ENCODE measurements around the gene MYLK3. TPM values are rescaled to one million over a fixed set of nuclear protein-coding genes. Genes with fewer than 3 reads are reported as not detected.
"Not testable (repeated sequence)": the region's sequence is repeated elsewhere in the genome, so short reads cannot be mapped to it uniquely, and the experiment has no call there.

The MYLK3 gene
- total RNA-seq, 4 donors from 2014 or later, result 0.33 to 1.2 (median 0.57) TPM

DNA sequence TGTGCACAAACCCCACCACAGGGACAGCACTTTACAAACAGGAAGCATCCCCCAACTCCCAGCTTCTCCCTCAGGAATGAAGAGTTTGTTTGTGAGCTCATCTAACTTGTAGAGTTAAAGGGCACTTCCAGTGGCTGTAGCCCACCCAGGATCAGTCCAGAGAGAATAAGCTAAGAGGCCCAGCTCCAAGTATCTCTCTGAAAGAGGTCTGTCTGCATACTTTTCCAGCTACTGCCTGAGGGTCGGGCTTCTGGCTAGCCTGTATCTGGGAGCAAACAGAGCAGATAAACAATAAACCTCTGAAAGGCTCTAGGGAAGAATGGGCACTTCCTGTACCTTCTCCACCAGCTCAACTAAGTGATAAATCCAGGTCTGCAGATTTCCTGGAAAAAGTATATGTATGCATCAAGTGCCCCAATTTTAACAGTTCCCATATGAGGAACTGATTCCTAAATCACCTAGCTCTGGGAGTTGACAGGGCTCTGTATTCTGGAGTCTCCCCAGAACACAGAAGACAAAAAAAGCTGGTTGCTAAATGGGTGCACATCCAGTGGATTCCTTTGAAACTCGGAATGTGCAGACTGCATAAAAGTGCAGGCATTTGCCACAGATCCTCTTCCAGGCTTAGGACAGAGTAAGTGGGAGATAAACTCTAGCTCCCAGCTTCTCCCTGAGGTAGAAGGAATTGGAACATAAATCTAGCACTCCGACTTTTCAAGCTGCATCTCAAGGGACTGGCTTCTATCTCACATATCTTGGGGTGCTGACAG, 37.1 kb upstream of the MYLK3 start:
- intact Hi-C loops (cut with DNase I), result no loop called here
- no peak for DNase-seq (ENCODE audit: extremely low spot score)
- 45% methylated on average over 3 of the region's 3 CpGs for WGBS

GRCh38 chr16:46784569-46784968, 36.4 kb upstream of the MYLK3 start:
- H3K27ac ChIP-seq (replicated peaks in 1 of 4); DNase-seq (ENCODE audit: extremely low spot score); H3K9me3 ChIP-seq; H3K27me3 ChIP-seq; H3K4me1 ChIP-seq; H3K4me3 ChIP-seq; intact Hi-C loops (cut with DNase I); H3K36me3 ChIP-seq: not testable (repeated sequence)
- whole genome bisulfite sequencing, result 79% methylated on average over 2 of the region's 2 CpGs

More for the DNA sequence above, 37.1 kb upstream of the MYLK3 start:
- TF ChIP-seq POLR2AphosphoS5 (IDR thresholded peaks at IDR 0.05), result no peak
- TF ChIP-seq EP300 (IDR thresholded peaks at IDR 0.05), result no peak
- no peak for TF ChIP-seq POLR2A (IDR thresholded peaks at IDR 0.05; ENCODE audit: low read depth)
- TF ChIP-seq, protein P1, sequence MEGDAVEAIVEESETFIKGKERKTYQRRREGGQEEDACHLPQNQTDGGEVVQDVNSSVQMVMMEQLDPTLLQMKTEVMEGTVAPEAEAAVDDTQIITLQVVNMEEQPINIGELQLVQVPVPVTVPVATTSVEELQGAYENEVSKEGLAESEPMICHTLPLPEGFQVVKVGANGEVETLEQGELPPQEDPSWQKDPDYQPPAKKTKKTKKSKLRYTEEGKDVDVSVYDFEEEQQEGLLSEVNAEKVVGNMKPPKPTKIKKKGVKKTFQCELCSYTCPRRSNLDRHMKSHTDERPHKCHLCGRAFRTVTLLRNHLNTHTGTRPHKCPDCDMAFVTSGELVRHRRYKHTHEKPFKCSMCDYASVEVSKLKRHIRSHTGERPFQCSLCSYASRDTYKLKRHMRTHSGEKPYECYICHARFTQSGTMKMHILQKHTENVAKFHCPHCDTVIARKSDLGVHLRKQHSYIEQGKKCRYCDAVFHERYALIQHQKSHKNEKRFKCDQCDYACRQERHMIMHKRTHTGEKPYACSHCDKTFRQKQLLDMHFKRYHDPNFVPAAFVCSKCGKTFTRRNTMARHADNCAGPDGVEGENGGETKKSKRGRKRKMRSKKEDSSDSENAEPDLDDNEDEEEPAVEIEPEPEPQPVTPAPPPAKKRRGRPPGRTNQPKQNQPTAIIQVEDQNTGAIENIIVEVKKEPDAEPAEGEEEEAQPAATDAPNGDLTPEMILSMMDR (IDR thresholded peaks at IDR 0.05), result no peak
- peaks cover 0 to 11% (median 4%) of the 10 kb centered on the region in 4 donors for H3K4me1 ChIP-seq
- H3K27me3 ChIP-seq, result no peaks in the 10 kb centered on the region
- H3K9me3 ChIP-seq, result no peaks in the 10 kb centered on the region
- no peaks in the 10 kb centered on the region for H3K36me3 ChIP-seq
- H3K27ac ChIP-seq (replicated peaks in 1 of 4), result no peak overlapping the region
- H3K4me3 ChIP-seq, result no peak overlapping the region

GRCh38 chr16:46783800-46784199, 35.7 kb upstream of the MYLK3 start:
- no peak for DNase-seq (ENCODE audit: extremely low spot score)
- Histone ChIP-seq H3K9me3 (no peaks in the 10 kb centered on the region), H3K36me3 (no peaks in the 10 kb centered on the region), H3K27ac (replicated peaks in 1 of 4) (no peak overlapping the region), H3K4me1 (no peaks in the 10 kb centered on the region), H3K27me3 (no peaks in the 10 kb centered on the region), H3K4me3 (no peak overlapping the region)
- intact Hi-C loops (cut with DNase I), result no loop called here
- TF ChIP-seq POLR2AphosphoS5 (IDR thresholded peaks at IDR 0.05) (no peak), EP300 (IDR thresholded peaks at IDR 0.05) (no peak), POLR2A (IDR thresholded peaks at IDR 0.05; ENCODE audit: low read depth) (no peak)
- TF ChIP-seq, protein P1 (IDR thresholded peaks at IDR 0.05), result no peak
- WGBS, result 88% methylated on average over 4 of the region's 4 CpGs

GRCh38 chr16:46782320-46782719, 34.2 kb upstream of the MYLK3 start:
- intact Hi-C loops (cut with DNase I), result no loop called here
- H3K27me3 ChIP-seq, result no peaks in the 10 kb centered on the region

DNA sequence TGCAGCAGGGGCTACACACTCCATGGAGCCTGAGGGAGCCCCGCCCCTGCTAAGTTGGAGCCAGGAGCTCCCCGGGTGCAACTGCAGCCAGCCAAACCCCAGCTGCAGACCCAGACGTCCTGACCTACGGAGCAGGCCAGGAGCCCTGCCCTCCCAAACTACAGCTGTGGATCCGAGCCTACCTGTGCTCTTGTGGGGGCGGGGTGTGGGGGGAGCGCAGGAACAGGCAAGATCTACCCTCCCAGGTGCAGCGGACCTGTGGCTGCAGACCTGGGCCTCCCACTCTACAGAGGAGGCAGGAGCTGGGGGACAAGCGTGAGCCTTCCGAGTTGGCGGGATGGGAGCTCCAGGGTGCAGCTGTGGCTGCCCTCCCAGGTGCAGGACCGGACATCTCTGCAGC, 29.7 kb upstream of the MYLK3 start:
- Histone ChIP-seq H3K4me3 (no peak overlapping the region), H3K4me1 (no peaks in the 10 kb centered on the region), H3K27me3 (no peaks in the 10 kb centered on the region), H3K9me3 (no peaks in the 10 kb centered on the region), H3K36me3 (no peaks in the 10 kb centered on the region), H3K27ac (replicated peaks in 1 of 4) (no peak overlapping the region)
- TF ChIP-seq POLR2A (IDR thresholded peaks at IDR 0.05; ENCODE audit: low read depth) (no peak), EP300 (IDR thresholded peaks at IDR 0.05) (no peak), POLR2AphosphoS5 (IDR thresholded peaks at IDR 0.05) (no peak)
- TF ChIP-seq, protein P1 (IDR thresholded peaks at IDR 0.05), result no peak
- intact Hi-C loops (cut with DNase I), result no loop called here
- 93% methylated on average over 3 of the region's 12 CpGs for WGBS
- DNase-seq (ENCODE audit: extremely low spot score), result no peak

More at GRCh38 chr16:46782320-46782719, 34.2 kb upstream of the MYLK3 start:
- no peak for TF ChIP-seq EP300 (IDR thresholded peaks at IDR 0.05)
- no peak for TF ChIP-seq POLR2AphosphoS5 (IDR thresholded peaks at IDR 0.05)
- no peak for TF ChIP-seq POLR2A (IDR thresholded peaks at IDR 0.05; ENCODE audit: low read depth)
- TF ChIP-seq, protein P1 (IDR thresholded peaks at IDR 0.05), result no peak
- H3K4me1 ChIP-seq, result no peaks in the 10 kb centered on the region
- no peaks in the 10 kb centered on the region for H3K36me3 ChIP-seq
- no peak for DNase-seq (ENCODE audit: extremely low spot score)
- H3K4me3 ChIP-seq, result no peak overlapping the region
- no peak overlapping the region for H3K27ac ChIP-seq (replicated peaks in 1 of 4)
- 83% methylated on average over 2 of the region's 2 CpGs for WGBS
- H3K9me3 ChIP-seq, result no peaks in the 10 kb centered on the region
